HL-60/S4 treated with retinoic acid at 250 ng/mL for 4 days and 3 days (cell line): ENCODE results near the gene PDE4D.
"Not testable (repeated sequence)": the region's sequence is repeated elsewhere in the genome, so short reads cannot be mapped to it uniquely, and the experiment has no call there.

Experiments
- in situ Hi-C: fragments of 300-500 bp; cut with MboI; formaldehyde crosslinking; loops from 2 replicates; pipeline ENCODE4 v1.7.0; 2022; ENCODE audit warnings: low sequenced_read_pairs

The PDE4D gene

DNA sequence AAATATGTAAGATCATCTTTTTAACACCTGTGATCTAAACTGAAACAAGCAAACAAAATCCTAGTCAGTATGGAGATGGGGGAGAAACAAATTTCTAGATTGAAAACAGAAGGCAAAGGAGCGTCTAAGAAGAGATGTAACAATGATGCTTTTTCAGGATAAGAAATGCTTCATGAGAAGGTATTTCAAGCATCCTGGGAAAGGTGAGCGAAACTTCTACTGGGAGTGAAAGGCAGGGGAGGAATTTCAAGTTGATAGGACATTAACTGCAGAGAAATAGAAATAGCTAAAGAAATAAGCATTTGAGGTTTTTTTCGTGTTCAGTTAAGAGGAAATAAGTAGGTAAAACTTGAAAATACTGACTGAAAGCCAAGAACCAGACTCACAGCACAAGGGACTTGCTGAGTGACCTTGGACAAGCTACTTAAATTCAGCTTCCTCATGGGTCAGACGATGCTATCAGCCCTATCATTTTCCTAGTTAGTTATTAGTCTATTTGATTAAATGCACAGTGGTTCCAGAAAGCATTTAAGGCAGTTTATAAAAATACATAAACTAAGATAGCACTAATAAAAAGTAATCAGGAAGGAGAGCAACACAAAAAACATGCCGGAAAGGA is 406.3 kb downstream of the PDE4D start:
- in situ Hi-C loops, result no loop called here

DNA sequence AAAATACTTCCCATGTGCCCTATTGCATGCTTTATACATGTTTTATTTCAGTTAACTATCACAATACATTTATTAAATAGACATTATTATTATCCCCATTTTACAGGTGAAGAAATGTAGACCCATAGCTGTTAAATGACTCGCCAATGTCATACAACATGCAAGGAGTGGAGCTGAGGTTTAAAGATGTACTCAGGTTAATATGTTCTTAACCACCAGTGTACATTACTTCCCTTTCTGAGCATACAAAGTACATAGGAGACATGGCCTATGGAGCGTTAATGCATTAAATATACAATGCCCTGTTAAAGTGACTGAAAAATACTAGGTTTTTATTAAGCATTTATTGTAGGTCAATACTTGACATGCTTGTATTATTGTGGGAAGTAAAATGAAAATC is 407.0 kb downstream of the PDE4D start:
- in situ Hi-C loops, result no loop called here

DNA sequence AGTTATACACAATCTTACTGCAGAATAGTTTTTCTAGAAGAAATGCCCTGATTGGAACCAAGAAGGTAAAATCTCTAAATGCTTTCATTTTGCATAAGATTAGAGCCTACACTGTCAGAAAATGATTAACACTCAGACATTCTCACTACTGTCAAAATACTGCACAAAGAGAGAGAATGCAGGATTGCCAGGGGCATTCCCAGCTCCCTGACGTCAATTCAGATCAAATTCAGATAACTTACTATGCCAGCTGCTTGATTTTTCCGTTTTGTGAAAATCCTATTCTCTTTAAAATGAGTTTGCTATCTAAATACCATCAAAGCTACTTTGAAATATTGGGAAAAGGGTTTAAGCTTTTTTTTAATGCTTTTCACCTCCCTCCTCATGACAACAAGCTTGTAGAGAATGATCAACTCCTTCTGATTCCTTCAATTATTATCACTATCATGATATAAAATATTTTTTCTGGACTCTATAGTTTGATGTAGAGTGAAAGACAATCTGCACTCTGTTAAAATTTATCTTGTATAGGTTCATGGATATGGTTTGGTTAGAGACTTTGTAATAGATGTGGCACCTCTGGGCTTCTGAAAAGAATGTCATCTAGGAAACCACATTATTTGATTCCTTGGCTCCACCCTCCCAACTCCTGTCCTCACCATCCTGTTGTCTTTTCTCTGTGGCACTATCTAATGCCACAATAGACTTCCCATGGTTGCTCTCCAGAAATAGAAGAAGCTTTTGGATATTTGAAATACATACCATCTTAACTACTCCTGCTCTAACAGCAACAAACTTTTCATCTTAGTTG is 407.7 kb downstream of the PDE4D start:
- in situ Hi-C loops, result no loop called here

DNA sequence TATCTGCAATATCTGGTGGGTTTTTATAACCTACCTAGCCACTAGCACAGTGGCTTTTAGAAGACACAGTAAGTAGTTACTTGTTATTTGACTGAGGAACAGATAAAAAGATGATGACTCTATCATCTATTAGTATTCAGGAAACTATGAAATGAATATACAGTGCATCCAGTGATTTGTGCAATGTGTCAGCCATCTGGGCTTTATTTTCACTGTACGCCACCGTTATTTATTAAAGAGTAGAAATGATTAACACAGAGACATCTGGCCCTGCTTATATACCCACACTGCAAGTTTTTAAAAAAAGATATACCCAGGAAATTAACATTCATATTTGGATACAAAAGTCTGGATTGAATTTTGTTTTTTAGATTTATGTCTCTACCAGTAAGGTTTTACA is 408.4 kb downstream of the PDE4D start:
- in situ Hi-C loops, result no loop called here

DNA sequence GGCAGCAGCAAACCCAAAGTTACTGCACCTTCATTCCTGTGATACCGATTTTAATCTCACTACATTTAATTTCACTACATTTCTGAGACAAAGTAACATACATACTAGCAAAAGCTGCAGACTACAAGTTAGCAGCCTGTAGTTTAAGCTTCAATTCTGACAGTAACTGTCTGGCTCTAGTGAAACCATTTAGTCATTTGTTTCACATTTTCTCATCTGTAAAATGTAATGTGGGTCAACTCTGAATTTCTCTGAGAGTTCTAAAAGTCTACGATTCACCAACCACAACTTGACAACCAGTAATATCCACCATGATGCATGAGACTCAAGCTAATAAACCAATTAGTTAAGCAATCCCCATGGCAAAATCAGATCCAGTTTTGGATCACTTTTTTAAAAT is 408.9 kb downstream of the PDE4D start:
- in situ Hi-C loops, result no loop called here

DNA sequence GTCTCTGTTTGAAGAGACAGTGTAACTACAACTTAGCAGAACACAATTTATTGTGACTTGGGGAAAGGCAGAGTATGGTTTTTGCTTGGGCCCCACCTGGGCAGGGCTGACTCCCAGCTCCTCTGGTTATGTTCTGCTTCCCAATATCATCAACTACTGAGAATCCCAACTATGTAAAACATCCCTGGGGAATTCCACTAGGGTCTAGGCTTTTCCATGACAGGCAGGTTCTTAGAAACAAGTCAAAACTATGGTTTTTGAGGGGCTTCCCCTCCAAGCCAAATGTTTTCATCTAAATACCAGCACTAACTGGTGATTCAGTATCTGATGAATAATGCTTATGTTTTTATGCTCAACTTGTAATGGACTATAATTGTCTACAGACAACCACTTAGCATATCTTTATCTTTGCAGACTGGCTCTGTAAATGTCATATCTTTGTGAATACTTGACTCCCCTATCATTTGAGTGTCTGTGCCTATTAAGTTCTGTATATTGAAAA is 409.5 kb downstream of the PDE4D start:
- in situ Hi-C loops, result no loop called here

DNA sequence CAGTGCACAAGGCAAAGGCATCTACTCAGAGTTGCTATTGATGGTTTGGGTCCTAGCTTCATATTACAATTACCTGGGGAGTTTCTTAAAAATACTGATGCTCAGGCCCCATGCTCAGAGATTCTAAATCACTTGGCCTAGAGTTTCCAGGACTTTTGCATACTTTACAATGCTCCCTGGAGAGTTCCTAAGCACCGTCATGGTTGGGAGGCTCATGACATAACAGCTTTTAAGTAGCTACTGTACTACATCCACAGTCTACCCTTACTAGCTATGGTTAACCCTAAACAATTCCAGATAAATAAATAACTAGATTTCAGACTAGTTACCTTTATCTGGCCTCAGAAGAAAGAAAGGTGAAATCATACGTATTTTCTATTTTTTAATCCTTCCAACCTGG is 414.4 kb downstream of the PDE4D start:
- in situ Hi-C loops, result no loop called here

DNA sequence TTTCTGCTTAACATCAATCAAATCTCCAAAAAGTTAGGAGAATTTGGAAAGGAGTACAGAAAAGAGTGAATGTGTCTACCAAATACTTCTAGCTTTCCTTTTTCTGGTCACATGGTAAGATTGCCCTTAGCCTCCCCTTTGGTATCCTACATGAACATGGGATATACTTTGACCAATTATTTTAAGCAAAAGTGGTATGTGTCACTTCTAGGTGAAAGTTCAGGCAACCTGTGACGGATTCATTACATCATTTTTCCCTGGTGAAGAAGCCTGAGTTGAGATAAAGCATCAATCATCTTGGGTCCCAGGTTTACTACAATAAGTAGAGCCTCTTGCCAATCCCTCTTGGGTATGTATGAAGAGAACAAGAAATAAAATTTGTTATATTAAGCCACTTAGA is 419.2 kb downstream of the PDE4D start:
- in situ Hi-C loops, result no loop called here

DNA sequence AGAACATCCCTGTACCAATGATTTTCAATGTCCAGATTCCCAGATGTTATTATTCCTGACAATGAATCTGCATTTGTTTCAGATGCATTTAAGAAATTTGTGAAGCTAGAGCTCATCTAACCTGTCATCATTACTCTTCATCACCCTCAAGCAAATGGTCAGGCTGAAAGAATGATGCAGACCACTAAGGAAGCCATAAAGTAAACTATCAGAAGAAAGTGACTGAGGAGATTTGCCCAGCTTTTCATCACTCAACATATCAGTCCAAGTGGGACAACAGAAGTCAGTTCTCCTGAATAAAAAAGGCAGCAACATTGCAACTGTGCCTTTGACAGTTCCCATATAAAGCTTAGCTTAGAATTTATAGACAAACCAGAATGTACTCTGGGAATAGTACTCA is 419.9 kb downstream of the PDE4D start:
- in situ Hi-C loops, result no loop called here

DNA sequence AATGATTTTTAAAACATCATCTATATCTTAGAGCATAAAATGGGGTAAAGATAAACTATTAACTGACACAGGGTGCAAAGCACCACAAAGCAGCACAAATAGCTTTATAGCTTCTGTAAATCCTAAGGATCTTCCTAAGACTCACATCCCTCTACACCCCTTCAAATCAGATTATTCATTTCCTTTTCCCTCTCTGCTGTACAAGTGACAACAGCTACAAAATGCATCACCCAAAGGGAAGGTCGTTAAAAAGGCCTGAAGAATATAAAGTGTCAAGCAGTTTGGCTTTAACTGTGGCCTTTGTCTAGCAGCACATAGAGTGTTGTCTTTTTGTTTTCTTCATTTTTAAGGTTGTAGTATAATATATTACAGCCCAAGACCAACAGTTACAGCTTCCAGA is 422.1 kb downstream of the PDE4D start:
- in situ Hi-C loops, result no loop called here

DNA sequence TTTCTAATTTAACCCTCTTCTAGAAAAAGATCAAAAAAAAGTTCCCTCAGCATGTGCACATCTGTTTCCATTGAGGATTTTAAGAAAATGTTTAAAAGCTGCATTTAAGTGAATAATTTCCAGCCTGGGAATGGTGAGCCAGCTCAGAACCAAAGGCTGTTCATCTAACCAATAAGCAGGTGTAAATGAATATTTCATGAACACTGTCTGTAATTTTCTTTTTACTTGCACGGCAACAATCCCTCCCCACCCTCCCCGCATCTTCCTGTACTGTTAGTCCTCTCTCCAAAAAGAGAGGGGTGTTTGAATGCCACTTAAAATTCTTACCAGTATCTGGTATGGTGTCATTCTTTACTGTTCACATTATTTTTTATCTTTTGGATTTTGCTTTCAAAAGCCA is 425.6 kb downstream of the PDE4D start:
- in situ Hi-C loops, result no loop called here

DNA sequence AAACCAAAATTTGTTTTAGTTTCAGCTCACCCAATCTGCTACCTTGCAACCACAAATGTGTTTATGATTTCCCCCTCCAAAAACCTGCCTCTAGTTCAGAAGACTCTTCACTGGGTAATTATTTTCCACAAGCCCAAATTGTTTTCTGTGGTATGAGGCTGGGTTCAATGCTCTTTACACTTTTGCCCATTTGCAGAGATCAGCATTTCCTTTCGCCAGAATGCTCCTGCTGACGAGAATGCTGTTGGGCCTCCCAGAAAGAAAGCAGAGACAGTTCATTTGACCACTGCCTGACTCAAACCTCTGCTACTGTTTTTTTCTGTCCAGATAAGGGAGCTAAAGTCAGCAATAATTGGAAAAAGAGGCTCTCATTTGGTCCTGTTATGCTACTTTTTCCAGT is 427.3 kb downstream of the PDE4D start:
- in situ Hi-C loops, result no loop called here

DNA sequence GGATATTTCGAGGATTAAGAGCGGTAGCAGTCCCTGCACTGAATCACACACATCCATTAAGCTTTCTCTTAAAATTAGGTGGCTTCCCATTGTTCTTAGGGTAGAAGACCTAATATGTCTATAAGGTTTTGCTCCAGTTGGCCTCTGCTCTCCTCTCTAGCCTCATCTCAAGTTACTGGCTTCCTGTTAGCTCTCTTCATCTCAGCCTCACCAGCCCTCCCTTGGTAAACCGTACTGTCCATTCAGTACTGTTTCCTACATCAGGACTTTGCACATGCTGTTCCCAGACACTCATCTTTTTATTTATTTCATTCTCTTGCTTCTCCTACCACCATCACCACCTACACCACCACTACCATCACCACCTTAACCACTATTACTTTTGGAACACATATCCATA is 428.6 kb downstream of the PDE4D start:
- in situ Hi-C loops, result no loop called here

DNA sequence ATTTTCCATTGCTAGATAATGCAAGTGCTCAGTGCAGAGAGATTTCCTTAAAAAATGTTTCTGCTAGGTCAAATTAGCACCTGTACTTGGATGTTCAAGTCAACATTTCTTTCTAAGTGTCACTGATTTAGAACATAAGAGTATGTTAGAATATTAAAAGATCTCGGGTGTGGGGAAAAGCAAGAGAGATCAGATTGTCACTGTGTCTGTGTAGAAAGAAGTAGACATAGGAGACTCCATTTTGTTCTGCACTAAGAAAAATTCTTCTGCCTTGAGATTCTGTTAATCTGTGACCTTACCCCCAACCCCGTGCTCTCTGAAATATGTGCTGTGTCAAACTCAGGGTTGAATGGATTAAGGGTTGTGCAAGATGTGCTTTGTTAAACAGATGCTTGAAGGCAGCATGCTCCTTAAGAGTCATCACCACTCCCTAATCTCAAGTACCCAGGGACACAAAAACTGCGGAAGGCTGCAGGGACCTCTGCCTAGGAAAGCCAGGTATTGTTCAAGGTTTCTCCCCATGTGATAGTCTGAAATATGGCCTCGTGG is 429.8 kb downstream of the PDE4D start:
- in situ Hi-C loops, result not testable (repeated sequence)

DNA sequence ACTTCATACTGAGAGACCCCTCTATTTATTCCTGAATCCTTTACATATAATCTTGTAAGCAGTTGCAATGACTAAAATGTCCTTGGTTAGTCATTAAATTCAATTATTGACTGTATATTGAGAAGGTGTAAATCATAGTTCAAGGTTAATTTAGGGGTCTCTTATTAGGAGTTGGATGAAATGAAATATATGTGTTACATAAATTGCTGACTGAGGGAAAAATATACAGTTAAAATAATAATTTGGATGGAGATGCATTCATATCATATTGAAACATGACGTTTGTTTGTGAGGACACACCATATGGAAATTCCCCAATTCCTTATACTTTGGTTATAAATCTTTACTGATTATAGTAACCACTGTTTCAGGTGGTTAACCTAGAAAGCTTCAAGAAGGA is 430.6 kb downstream of the PDE4D start:
- in situ Hi-C loops, result no loop called here

DNA sequence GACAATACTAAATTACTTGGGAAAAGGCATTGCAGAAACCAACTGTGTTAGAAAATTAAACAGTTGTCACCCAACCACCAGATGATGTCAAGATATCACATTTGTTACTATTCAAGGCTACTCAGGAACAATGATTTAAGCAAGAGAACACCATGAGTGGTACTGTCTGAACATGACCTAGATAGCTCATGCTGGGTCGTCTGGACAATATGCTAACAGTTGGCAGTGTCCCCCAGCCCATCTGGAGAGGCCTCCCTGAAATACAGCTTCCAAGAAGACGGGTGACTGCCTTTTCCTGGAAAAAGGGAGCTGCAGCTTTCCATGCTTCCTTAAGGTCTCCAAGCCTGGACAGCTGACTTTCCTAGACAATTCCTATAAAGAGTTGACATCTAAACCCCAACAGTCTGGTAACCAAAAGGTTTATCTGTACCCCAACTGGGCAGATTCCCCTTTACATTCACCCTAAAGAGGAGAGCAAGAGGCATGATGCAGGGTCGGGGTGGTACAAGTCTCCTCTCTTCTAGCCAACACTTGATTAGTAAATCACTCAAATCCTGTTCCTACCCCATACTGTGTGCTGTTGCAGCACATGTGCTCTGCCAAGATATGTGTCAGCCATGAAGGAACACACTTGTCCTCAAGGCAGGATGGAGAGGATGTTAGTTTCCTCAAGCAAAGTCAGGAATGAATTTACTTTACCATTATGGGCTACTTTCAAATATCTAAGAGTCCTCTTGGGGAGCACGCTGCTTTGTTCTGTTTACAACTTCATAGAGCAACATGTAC is 433.0 kb downstream of the PDE4D start:
- in situ Hi-C loops, result no loop called here

DNA sequence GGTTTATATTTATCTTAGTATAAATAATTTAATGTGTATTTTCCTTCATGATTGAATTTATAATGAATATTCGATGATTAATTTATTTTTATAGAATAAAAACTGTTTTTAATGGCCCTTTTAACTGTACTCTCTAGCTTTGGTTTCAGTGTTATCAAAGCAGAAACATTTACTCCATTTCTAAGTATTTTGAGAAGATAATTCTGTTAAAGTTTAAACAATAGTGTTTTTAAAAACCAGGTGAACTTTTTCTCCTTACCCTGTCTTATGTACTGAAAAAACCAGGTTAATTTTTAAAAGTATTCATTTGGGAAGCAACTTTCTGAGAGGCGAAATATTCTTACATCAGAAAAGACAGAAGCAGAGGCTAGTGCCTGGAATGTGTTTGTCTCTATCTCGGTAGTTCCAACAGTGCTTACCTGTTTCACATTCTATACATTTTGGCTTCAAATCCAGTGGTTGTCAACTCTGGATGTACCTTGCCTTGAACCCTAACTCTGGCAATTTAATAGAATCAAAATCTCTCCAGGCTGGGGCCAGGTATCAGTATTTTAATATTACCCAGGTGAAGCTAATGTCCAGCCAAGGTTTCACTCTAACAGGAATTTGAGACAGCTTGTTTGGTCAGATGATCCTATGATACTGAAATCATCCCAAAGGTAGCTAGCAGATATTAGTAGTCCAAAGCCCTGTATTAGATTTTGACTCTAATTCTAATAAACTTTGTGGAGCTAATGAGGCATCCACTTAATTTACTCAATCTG is 434.4 kb downstream of the PDE4D start:
- in situ Hi-C loops, result no loop called here

DNA sequence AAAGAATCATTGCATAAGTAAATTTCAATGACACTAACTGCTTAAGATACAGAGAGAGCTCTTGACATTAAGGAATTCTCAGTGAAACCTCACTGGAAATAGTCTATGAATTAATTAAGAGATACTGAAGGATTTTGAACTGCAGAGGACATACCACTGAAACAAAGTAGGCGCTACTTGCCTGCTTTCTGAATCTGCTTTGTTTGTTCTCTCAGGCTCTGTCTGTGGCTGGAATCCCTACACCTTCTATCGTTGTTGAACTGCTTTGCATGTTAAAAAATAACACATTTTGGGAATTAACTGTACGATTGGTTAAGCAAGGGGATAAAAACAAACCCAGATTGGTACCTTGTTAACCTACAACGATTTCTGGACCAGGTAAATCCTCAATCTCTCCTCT is 435.2 kb downstream of the PDE4D start:
- in situ Hi-C loops, result no loop called here

DNA sequence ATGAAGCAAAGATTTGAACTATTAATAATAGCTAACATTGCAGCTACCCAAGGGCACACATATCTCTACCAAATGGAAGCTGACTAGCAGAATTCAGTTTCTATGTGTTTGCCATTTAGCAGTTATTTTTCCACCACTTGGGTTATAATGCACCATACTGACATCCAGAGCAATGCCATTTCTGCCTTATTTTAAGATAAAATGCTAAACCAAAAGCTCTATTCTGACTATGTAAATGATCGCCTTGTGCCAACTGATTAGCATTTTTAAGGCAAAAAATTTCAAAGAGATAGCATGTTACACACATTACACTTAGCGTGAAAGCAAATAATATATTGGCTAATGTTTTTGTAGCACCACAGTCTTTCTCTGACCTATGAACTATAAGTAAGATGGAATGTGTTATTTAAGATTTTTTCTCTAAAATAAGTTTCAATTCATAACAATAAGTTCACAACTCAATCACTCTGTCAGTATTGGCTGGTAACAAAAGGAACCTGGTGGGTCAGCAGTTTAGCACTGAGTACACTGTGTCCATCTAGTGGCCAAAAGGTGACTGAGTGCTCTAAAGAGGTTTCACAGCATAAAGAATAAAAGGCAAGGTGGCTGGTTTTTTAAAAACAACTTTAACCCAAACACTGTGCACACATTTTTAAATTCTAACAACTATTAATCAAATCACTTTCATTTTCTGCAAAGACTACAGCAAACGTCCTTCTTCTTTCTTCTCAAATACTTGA is 443.5 kb downstream of the PDE4D start:
- in situ Hi-C loops, result no loop called here

DNA sequence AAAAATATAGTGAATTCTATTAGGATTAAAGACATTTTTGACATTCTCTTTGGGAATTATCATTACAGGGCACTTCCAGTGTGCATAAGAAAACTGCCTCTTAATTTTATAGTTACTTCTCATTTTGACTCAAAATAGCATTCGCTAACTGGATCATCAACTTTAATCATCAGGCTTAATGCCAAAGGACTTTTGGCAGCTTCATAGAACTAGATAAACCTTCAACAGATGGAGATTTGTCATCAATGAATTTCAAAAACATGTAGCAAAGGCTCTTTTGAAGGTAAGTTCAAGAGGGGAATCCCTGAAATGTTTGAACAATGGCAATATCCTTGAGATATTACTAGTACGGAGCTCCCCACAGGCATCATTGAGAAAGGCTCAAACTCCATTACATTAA is 447.2 kb downstream of the PDE4D start:
- in situ Hi-C loops, result no loop called here
